Liver (tissue), 9 donors: ENCODE data around the gene ZNF282. TPM values are rescaled to one million over a fixed set of nuclear protein-coding genes. Genes with fewer than 3 reads are reported as not detected.

ENCODE experiments used
- DNase-seq: peaks from one replicate; pipeline ENCODE4 v3.0.0-alpha.2; 2017; ENCODE audit warnings: low spot score
- H3K27ac ChIP-seq, 2 donors: one replicate each; pipeline ENCODE4 v1.7.0; 2013; ENCODE audit warnings: inconsistent platforms in 2 of 2, low read length in 2 of 2, control low read depth in 1 of 2, low read depth in 1 of 2, mild to moderate bottlenecking in 1 of 2
- H3K27me3 ChIP-seq, 4 donors: one replicate each; pipeline versions ENCODE4 v1.6.1 to v1.7.0; 2013; ENCODE audit warnings: low read length in 3 of 4, inconsistent platforms in 1 of 4, mild to moderate bottlenecking in 1 of 4, moderate library complexity in 1 of 4; ENCODE audit not compliant: control insufficient read depth in 4 of 4, insufficient read depth in 4 of 4
- H3K36me3 ChIP-seq, 4 donors: one replicate each; pipeline versions ENCODE4 v1.6.1 to v1.7.0; 2013; ENCODE audit warnings: low read length in 3 of 4, mild to moderate bottlenecking in 3 of 4, low read depth in 1 of 4, moderate library complexity in 1 of 4; ENCODE audit not compliant: control insufficient read depth in 4 of 4, insufficient read depth in 3 of 4
- H3K4me1 ChIP-seq, 4 donors: one replicate each; pipeline versions ENCODE4 v1.6.1 to v1.7.0; 2013; ENCODE audit warnings: low read length in 3 of 4, mild to moderate bottlenecking in 3 of 4, moderate library complexity in 1 of 4; ENCODE audit not compliant: control insufficient read depth in 4 of 4, insufficient read depth in 4 of 4
- H3K4me3 ChIP-seq, 3 donors: one replicate each; pipeline versions ENCODE4 v1.6.1 to v1.7.0; 2013; ENCODE audit warnings: low read length in 3 of 3, control low read depth in 1 of 3, low read depth in 1 of 3, mild to moderate bottlenecking in 1 of 3
- H3K9ac ChIP-seq, 2 donors: one replicate each; pipeline ENCODE4 v1.7.0; 2013; ENCODE audit warnings: low read length in 2 of 2, mild to moderate bottlenecking in 2 of 2, moderate library complexity in 2 of 2, control low read depth in 1 of 2, low read depth in 1 of 2
- H3K9me3 ChIP-seq, 4 donors: one replicate each; pipeline versions ENCODE4 v1.6.1 to v1.7.0; 2013; ENCODE audit warnings: low read length in 3 of 4; ENCODE audit not compliant: control insufficient read depth in 4 of 4
- CTCF ChIP-seq: fragments of 150-350 bp; IDR thresholded peaks from 2 replicates; pipeline ENCODE4 v1.5.1; 2017; ENCODE audit warnings: improper control_type of control experiment, low read depth, low read length; ENCODE audit not compliant: missing input control
- FOXA1 ChIP-seq: IDR thresholded peaks from 2 replicates; pipeline ENCODE4 v1.6.1; 2016; ENCODE audit warnings: antibody characterized with exemption
- FOXA2 ChIP-seq: IDR thresholded peaks from 2 replicates; pipeline ENCODE4 v1.6.1; 2016; ENCODE audit warnings: antibody characterized with exemption
- HNF4G ChIP-seq: IDR thresholded peaks from 2 replicates; pipeline ENCODE4 v1.6.1; 2016; ENCODE audit warnings: antibody characterized with exemption
- JUND ChIP-seq, 2 donors: IDR thresholded peaks; 2 replicates each; pipeline ENCODE4 v1.6.1; 2016; ENCODE audit warnings: antibody characterized with exemption in 2 of 2
- MAX ChIP-seq: IDR thresholded peaks from 2 replicates; pipeline ENCODE4 v1.6.1; 2016; ENCODE audit warnings: antibody characterized with exemption
- NR2F2 ChIP-seq: IDR thresholded peaks from 2 replicates; pipeline ENCODE4 v1.6.1; 2016; ENCODE audit warnings: antibody characterized with exemption
- RXRA ChIP-seq, 2 donors: IDR thresholded peaks; 2 replicates each; pipeline ENCODE4 v1.6.1; 2017 to 2018; ENCODE audit warnings: antibody characterized with exemption in 2 of 2, mild to moderate bottlenecking in 1 of 2
- SP1 ChIP-seq: IDR thresholded peaks from 2 replicates; pipeline ENCODE4 v1.6.1; 2018; ENCODE audit warnings: antibody characterized with exemption, mild to moderate bottlenecking
- TAF1 ChIP-seq: conservative IDR thresholded peaks from 2 replicates; pipeline ENCODE4 v1.6.1; 2016; ENCODE audit warnings: antibody characterized with exemption, mild to moderate bottlenecking
- ZBTB33 ChIP-seq: IDR thresholded peaks from 2 replicates; pipeline ENCODE4 v1.6.1; 2016; ENCODE audit warnings: antibody characterized with exemption
- WGBS: extraction: QIAGEN DNeasy Blood & Tissue Kit; methylation state at CpG from one replicate; pipeline ENCODE4 v1.1.7; 2013; 5-methylcytosine and 5-hydroxymethylcytosine counted together
- polyA plus RNA-seq, 2 donors: library from polyadenylated mRNA; stranded (reverse) in 1 of 2; unstranded in 1 of 2; fragments of 200-250 nt in 1 of 2; fragments of >200 nt in 1 of 2; fragmentation: Nextera tagmentation in 1 of 2; extraction: Ambion mirVana in 1 of 2; gene quantifications; one replicate each; pipeline versions ENCODE4 v1.2.1 to v1.2.3, GENCODE V29; 2013 to 2015
- total RNA-seq, 2 donors: library from RNA; depleted of rRNA; stranded (reverse); fragments of >200 nt; gene quantifications; one replicate each; pipeline ENCODE4 v1.2.3, GENCODE V29; 2014
- TF ChIP-seq, protein P1 (sequence below): IDR thresholded peaks from 2 replicates; pipeline ENCODE4 v1.6.1; 2016; ENCODE audit warnings: antibody characterized with exemption, mild to moderate bottlenecking
- donor health status: healthy.
- donor health status: healthy.
- donor health status: healthy.
- donor health status: healthy.
- donor health status: healthy.

The ZNF282 gene
- total and polyA plus RNA-seq, 4 donors = 2.0 to 78.6 (median 13.1) TPM

DNA sequence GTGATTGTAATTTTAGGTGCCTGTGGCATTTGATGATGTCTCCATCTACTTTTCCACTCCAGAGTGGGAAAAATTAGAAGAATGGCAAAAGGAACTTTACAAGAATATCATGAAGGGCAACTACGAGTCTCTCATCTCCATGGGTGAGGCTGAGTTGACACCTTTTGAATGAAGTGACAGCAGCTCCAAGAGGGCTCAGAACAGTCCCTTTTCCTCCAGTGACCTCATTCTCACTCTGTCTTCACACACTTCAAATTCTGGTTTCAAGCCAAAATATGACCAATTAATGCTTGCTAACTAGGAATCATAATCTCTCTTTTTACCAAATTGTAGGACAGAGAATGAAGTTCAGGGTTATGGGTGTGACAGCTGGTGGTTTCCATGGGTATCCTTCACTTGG, 29.2 kb upstream of the ZNF282 start:
- Histone ChIP-seq H3K27ac (no peak overlapping the region), H3K9ac (no peak overlapping the region), H3K4me1 (no peaks in the 10 kb centered on the region), H3K4me3 (no peak overlapping the region), H3K9me3 (no peaks in the 10 kb centered on the region), H3K27me3 (no peaks in the 10 kb centered on the region), H3K36me3 (peaks cover 13 to 49% (median 39%) of the 10 kb centered on the region in 4 donors)
- TF ChIP-seq CTCF (no peak), RXRA (IDR thresholded peaks at IDR 0.05) (no peak)
- DNase-seq = no peak
- 85% methylated on average over 1 of the region's 1 CpG for WGBS

DNA sequence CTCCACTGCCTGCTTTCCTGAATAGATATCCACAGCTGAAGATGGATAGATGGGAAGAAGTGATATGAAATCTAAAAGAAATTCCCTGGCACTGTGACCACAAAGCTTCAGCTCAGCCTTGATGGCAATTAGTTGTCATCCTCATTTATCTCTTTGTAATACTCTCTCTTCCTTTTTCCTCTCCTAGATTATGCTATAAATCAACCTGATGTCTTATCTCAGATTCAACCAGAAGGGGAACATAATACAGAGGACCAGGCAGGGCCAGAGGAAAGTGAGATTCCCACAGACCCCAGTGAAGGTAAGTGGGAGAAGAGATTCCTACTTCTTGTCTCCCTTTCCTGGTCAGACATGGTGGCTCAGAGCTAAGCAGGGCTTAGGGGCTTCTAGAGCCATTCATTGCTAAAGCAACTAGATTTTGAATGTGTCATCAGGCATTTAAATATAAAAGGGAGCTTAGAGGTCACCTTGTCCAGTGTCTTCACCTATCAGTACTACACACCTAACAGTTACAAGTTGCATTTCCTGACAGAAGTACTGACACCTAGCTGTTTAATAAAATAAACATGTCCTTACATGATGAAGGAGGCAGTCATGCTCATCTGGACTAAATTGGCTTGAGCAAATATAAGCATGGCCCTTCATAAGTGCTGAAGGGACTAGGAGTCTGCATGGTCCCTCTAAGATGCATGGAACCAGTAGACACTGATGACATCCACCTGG, 28.6 kb upstream of the ZNF282 start:
- Histone ChIP-seq H3K36me3 (peaks cover 13 to 49% (median 37%) of the 10 kb centered on the region in 4 donors), H3K9me3 (no peaks in the 10 kb centered on the region), H3K9ac (no peak overlapping the region), H3K4me1 (no peaks in the 10 kb centered on the region), H3K27ac (no peak overlapping the region), H3K4me3 (no peak overlapping the region), H3K27me3 (no peaks in the 10 kb centered on the region)
- TF ChIP-seq SP1 (no peak), FOXA2 (no peak), FOXA1 (no peak), NR2F2 (no peak), MAX (no peak), ZBTB33 (no peak), HNF4G (no peak), RXRA (IDR thresholded peaks at IDR 0.05) (no peak), JUND (IDR thresholded peaks at IDR 0.05) (no peak), TAF1 (no peak)
- TF ChIP-seq, protein P1, sequence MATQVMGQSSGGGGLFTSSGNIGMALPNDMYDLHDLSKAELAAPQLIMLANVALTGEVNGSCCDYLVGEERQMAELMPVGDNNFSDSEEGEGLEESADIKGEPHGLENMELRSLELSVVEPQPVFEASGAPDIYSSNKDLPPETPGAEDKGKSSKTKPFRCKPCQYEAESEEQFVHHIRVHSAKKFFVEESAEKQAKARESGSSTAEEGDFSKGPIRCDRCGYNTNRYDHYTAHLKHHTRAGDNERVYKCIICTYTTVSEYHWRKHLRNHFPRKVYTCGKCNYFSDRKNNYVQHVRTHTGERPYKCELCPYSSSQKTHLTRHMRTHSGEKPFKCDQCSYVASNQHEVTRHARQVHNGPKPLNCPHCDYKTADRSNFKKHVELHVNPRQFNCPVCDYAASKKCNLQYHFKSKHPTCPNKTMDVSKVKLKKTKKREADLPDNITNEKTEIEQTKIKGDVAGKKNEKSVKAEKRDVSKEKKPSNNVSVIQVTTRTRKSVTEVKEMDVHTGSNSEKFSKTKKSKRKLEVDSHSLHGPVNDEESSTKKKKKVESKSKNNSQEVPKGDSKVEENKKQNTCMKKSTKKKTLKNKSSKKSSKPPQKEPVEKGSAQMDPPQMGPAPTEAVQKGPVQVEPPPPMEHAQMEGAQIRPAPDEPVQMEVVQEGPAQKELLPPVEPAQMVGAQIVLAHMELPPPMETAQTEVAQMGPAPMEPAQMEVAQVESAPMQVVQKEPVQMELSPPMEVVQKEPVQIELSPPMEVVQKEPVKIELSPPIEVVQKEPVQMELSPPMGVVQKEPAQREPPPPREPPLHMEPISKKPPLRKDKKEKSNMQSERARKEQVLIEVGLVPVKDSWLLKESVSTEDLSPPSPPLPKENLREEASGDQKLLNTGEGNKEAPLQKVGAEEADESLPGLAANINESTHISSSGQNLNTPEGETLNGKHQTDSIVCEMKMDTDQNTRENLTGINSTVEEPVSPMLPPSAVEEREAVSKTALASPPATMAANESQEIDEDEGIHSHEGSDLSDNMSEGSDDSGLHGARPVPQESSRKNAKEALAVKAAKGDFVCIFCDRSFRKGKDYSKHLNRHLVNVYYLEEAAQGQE = no peak
- no peak for DNase-seq
